H9 (cell line): ENCODE measurements around the gene HPCAL4. TPM values are rescaled to one million over a fixed set of nuclear protein-coding genes. Genes with fewer than 3 reads are reported as not detected.

ENCODE experiments used
- DNase-seq: peaks from one replicate; pipeline ENCODE4 v3.0.0-alpha.2; 2017
- H2AFZ ChIP-seq: one replicate; pipeline ENCODE4 v1.6.1; 2013; ENCODE audit warnings: mild to moderate bottlenecking, low read length, control low read depth, moderate library complexity
- H2AK5ac ChIP-seq: 2 replicates; pipeline ENCODE4 v1.6.1; 2013; ENCODE audit warnings: low read length, control low read depth, mixed read lengths; ENCODE audit not compliant: insufficient read length
- H2BK120ac ChIP-seq: one replicate; pipeline ENCODE4 v1.6.1; 2013; ENCODE audit warnings: low read depth, mild to moderate bottlenecking, low read length, control low read depth, inconsistent platforms; ENCODE audit not compliant: poor library complexity, severe bottlenecking
- H2BK12ac ChIP-seq: 2 replicates; pipeline ENCODE4 v1.6.1; 2013; ENCODE audit warnings: low read length, control low read depth, mixed read lengths, low read depth; ENCODE audit not compliant: insufficient read length
- H2BK15ac ChIP-seq: 2 replicates; pipeline ENCODE4 v1.6.1; 2013; ENCODE audit warnings: low read depth, low read length, control low read depth
- H2BK20ac ChIP-seq: one replicate; pipeline ENCODE4 v1.6.1; 2013; ENCODE audit warnings: low read depth, mild to moderate bottlenecking, low read length, control low read depth, inconsistent platforms; ENCODE audit not compliant: poor library complexity, severe bottlenecking
- H2BK5ac ChIP-seq: 2 replicates; pipeline ENCODE4 v1.6.1; 2013; ENCODE audit warnings: low read length, control low read depth, mixed read lengths; ENCODE audit not compliant: insufficient read length
- H3K14ac ChIP-seq: 2 replicates; pipeline ENCODE4 v1.6.1; 2013; ENCODE audit warnings: low read length, control low read depth; ENCODE audit not compliant: insufficient read depth
- H3K18ac ChIP-seq: 2 replicates; pipeline ENCODE4 v1.6.1; 2013; ENCODE audit warnings: low read depth, mild to moderate bottlenecking, mixed read lengths, low read length, control low read depth; ENCODE audit not compliant: insufficient read length
- H3K23ac ChIP-seq: 2 replicates; pipeline ENCODE4 v1.6.1; 2013; ENCODE audit warnings: low read length, control low read depth, mixed read lengths, low read depth; ENCODE audit not compliant: insufficient read length
- H3K23me2 ChIP-seq: 2 replicates; pipeline ENCODE4 v1.6.1; 2013; ENCODE audit warnings: low read depth, mild to moderate bottlenecking, mixed read lengths, low read length, control low read depth; ENCODE audit not compliant: insufficient read length, poor library complexity, severe bottlenecking
- H3K27ac ChIP-seq: 2 replicates; pipeline ENCODE4 v1.5.1; 2013; ENCODE audit warnings: low read length, control low read depth, mixed read lengths, low read depth; ENCODE audit not compliant: insufficient read length
- H3K27me3 ChIP-seq: 2 replicates; pipeline ENCODE4 v1.6.1; 2013; ENCODE audit warnings: low read length, control low read depth, inconsistent platforms; ENCODE audit not compliant: insufficient read depth
- H3K4ac ChIP-seq: 2 replicates; pipeline ENCODE4 v1.6.1; 2013; ENCODE audit warnings: low read depth, mild to moderate bottlenecking, control low read depth, inconsistent platforms, low read length, moderate library complexity
- H3K4me1 ChIP-seq: 2 replicates; pipeline ENCODE4 v1.6.1; 2013; ENCODE audit warnings: low read length, control low read depth, inconsistent platforms; ENCODE audit not compliant: insufficient read depth
- H3K4me2 ChIP-seq: 2 replicates; pipeline ENCODE4 v1.6.1; 2013; ENCODE audit warnings: low read length, control low read depth, mixed read lengths; ENCODE audit not compliant: insufficient read length, insufficient read depth
- H3K56ac ChIP-seq: 2 replicates; pipeline ENCODE4 v1.6.1; 2013; ENCODE audit warnings: low read depth, mild to moderate bottlenecking, mixed read lengths, low read length, control low read depth; ENCODE audit not compliant: insufficient read length
- H3K79me1 ChIP-seq: 2 replicates; pipeline ENCODE4 v1.6.1; 2013; ENCODE audit warnings: low read depth, mild to moderate bottlenecking, moderate library complexity, low read length, control low read depth, inconsistent platforms; ENCODE audit not compliant: insufficient read depth, poor library complexity, severe bottlenecking
- H3K79me2 ChIP-seq: 2 replicates; pipeline ENCODE4 v1.6.1; 2013; ENCODE audit warnings: low read length, control low read depth, inconsistent platforms; ENCODE audit not compliant: insufficient read depth
- H3K9ac ChIP-seq: 2 replicates; pipeline ENCODE4 v1.6.1; 2013; ENCODE audit warnings: low read length, control low read depth, mixed read lengths; ENCODE audit not compliant: insufficient read length; ENCODE audit errors: extremely low read depth
- H3K9me3 ChIP-seq: one replicate; pipeline ENCODE4 v1.6.1; 2013; ENCODE audit warnings: low read depth, low read length, inconsistent platforms; ENCODE audit not compliant: control insufficient read depth
- H3T11ph ChIP-seq: one replicate; pipeline ENCODE4 v1.6.1; 2013; ENCODE audit warnings: mild to moderate bottlenecking, low read length, control low read depth, inconsistent platforms
- H4K20me1 ChIP-seq: one replicate; pipeline ENCODE4 v1.6.1; 2013; ENCODE audit not compliant: control insufficient read depth, insufficient read length, insufficient read depth
- H4K5ac ChIP-seq: 2 replicates; pipeline ENCODE4 v1.6.1; 2013; ENCODE audit warnings: low read depth, mild to moderate bottlenecking, mixed read lengths, low read length, control low read depth; ENCODE audit not compliant: insufficient read length
- H4K8ac ChIP-seq: replicated peaks from 2 replicates; pipeline ENCODE4 v1.6.1; 2013; ENCODE audit warnings: low read length, control low read depth, mixed read lengths, low read depth; ENCODE audit not compliant: insufficient read length
- H4K91ac ChIP-seq: 2 replicates; pipeline ENCODE4 v1.6.1; 2013; ENCODE audit warnings: low read depth, mild to moderate bottlenecking, moderate library complexity, mixed read lengths, low read length, control low read depth; ENCODE audit not compliant: insufficient read length
- H3K27ac Mint-ChIP-seq, 3 experiments: 2 replicates in 2 of 3; 3 replicates in 1 of 3; pipeline ENCODE4 v1.8.0; 2020 to 2021; ENCODE audit warnings: mixed read lengths in 3 of 3, mild to moderate bottlenecking in 1 of 3, moderate library complexity in 1 of 3
- H3K27me3 Mint-ChIP-seq: 2 replicates; pipeline ENCODE4 v1.8.0; 2021; ENCODE audit warnings: low read depth, mild to moderate bottlenecking, moderate library complexity, mixed read lengths
- H3K36me3 Mint-ChIP-seq, 3 experiments: 2 replicates in 2 of 3; 3 replicates in 1 of 3; pipeline ENCODE4 v1.8.0; 2020 to 2021; ENCODE audit warnings: low read depth in 3 of 3, mixed read lengths in 3 of 3; ENCODE audit not compliant: insufficient read depth in 1 of 3
- H3K4me1 Mint-ChIP-seq, 2 experiments: 2 replicates each; pipeline ENCODE4 v1.8.0; 2020; ENCODE audit warnings: mixed read lengths in 2 of 2
- H3K4me3 Mint-ChIP-seq, 2 experiments: 2 replicates in 1 of 2; 3 replicates in 1 of 2; pipeline ENCODE4 v1.8.0; 2020 to 2021; ENCODE audit warnings: mild to moderate bottlenecking in 2 of 2, mixed read lengths in 2 of 2, moderate library complexity in 1 of 2
- H3K9me3 Mint-ChIP-seq, 2 experiments: 2 replicates in 1 of 2; 3 replicates in 1 of 2; pipeline ENCODE4 v1.8.0; 2020; ENCODE audit warnings: mild to moderate bottlenecking in 2 of 2, mixed read lengths in 2 of 2, moderate library complexity in 1 of 2
- WGBS: extraction: QIAGEN DNeasy Blood & Tissue Kit; methylation state at CpG from one replicate; pipeline ENCODE4 v1.1.7; 2013; ENCODE audit warnings: missing lambda C conversion rate, low lambda C conversion rate, mixed read lengths; ENCODE audit not compliant: insufficient read length; ENCODE audit errors: extremely low coverage; 5-methylcytosine and 5-hydroxymethylcytosine counted together
- total RNA-seq: library from RNA; stranded (reverse); gene quantifications from 2 replicates; pipeline ENCODE4 v1.2.1, GENCODE V29; 2021
- TF ChIP-seq, protein P1 (sequence below): fragments of 200-600 bp; sonication (generic); conservative IDR thresholded peaks from 3 replicates; pipeline ENCODE4 v1.8.0; 2021; ENCODE audit warnings: antibody characterized with exemption, mild to moderate bottlenecking

Gene HPCAL4
- total RNA-seq, 1 experiment from 2014 or later: 0.15 TPM

DNA sequence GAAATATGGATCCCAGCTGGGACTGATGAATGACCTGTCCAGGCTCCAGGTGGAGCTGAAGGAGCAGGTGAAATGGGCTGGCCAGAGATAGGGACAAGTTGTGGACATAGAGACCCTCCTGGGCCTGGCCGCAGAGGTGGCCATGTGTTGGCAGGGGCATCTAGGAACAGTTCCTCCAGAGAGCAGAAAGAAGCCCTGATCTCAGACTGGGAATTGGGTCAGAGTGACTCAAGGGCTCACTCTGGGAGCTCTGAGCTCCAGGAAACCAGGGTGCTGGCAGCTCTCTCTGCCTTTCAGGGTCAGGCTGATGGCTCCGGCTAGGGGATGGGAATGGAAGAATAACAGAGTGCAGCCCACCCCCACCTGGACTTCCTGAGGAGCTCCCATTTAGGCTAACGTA is 22.3 kb downstream of the HPCAL4 start:
- Histone ChIP-seq H2BK20ac (no peak overlapping the region), H3K23me2 (peaks cover 7% of the 10 kb centered on the region), H2BK5ac (no peak overlapping the region), H2AK5ac (no peak overlapping the region), H3K4me1 (no peaks in the 10 kb centered on the region), H3K27me3 (peaks cover 65% of the 10 kb centered on the region), H3K9ac (no peak overlapping the region), H2BK15ac (no peak overlapping the region), H3K79me2 (no peaks in the 10 kb centered on the region), H3K27ac (no peak overlapping the region), H2BK120ac (no peak overlapping the region), H4K91ac (no peak overlapping the region), H3K23ac (no peak overlapping the region), H3K9me3 (no peaks in the 10 kb centered on the region), H4K20me1 (no peaks in the 10 kb centered on the region), H3K56ac (no peak overlapping the region), H3T11ph (no peak overlapping the region), H4K5ac (no peak overlapping the region), H3K14ac (no peak overlapping the region), H3K4ac (no peak overlapping the region), H4K8ac (no peak overlapping the region), H3K79me1 (no peaks in the 10 kb centered on the region), H2BK12ac (no peak overlapping the region), H2AFZ (no peak overlapping the region), H3K18ac (no peak overlapping the region), H3K4me2 (no peak overlapping the region)
- no peak for DNase-seq
- Mint-ChIP-seq H3K4me3 (no peak overlapping the region), H3K36me3 (no peaks in the 10 kb centered on the region; a peak in 2 of 7 replicates), H3K4me1 (peaks cover 0 to 9% of the 10 kb centered on the region in 2 experiments; a peak in 2 of 4 replicates), H3K9me3 (no peaks in the 10 kb centered on the region), H3K27me3 (peaks cover 98% of the 10 kb centered on the region), H3K27ac (no peak overlapping the region; a peak in 1 of 7 replicates)
- TF ChIP-seq, protein P1, sequence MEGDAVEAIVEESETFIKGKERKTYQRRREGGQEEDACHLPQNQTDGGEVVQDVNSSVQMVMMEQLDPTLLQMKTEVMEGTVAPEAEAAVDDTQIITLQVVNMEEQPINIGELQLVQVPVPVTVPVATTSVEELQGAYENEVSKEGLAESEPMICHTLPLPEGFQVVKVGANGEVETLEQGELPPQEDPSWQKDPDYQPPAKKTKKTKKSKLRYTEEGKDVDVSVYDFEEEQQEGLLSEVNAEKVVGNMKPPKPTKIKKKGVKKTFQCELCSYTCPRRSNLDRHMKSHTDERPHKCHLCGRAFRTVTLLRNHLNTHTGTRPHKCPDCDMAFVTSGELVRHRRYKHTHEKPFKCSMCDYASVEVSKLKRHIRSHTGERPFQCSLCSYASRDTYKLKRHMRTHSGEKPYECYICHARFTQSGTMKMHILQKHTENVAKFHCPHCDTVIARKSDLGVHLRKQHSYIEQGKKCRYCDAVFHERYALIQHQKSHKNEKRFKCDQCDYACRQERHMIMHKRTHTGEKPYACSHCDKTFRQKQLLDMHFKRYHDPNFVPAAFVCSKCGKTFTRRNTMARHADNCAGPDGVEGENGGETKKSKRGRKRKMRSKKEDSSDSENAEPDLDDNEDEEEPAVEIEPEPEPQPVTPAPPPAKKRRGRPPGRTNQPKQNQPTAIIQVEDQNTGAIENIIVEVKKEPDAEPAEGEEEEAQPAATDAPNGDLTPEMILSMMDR: no peak
- no CpG with 5 or more reads among the region's 3 CpGs for WGBS
